Suprapubic skin (tissue), 4 donors: ENCODE data around the gene HCN4. TPM values are rescaled to one million over a fixed set of nuclear protein-coding genes. Genes with fewer than 3 reads are reported as not detected.

Experiments
- DNase-seq, 2 donors: peaks; one replicate each; pipeline ENCODE4 v3.0.0-alpha.2; 2019; ENCODE audit warnings: low spot score in 2 of 2
- H3K27ac ChIP-seq: fragments of 200-600 bp; sonication (generic); one replicate; pipeline ENCODE4 v1.5.1; 2019
- H3K27me3 ChIP-seq: fragments of 200-600 bp; sonication (generic); one replicate; pipeline ENCODE4 v1.5.1; 2019
- H3K36me3 ChIP-seq: fragments of 200-600 bp; sonication (generic); one replicate; pipeline ENCODE4 v1.5.1; 2019
- H3K4me1 ChIP-seq: fragments of 200-600 bp; sonication (generic); one replicate; pipeline ENCODE4 v1.5.1; 2019
- H3K4me3 ChIP-seq: fragments of 200-600 bp; sonication (generic); one replicate; pipeline ENCODE4 v1.5.1; 2019; ENCODE audit warnings: mild to moderate bottlenecking
- H3K9me3 ChIP-seq: fragments of 200-600 bp; sonication (generic); one replicate; pipeline ENCODE4 v1.5.1; 2019
- EP300 ChIP-seq: sonication (generic); formaldehyde crosslinking; IDR thresholded peaks from one replicate; pipeline ENCODE4 v1.6.1; 2017; ENCODE audit warnings: antibody characterized with exemption
- POLR2A ChIP-seq, 2 donors: fragments of 450-650 bp; IDR thresholded peaks; one replicate each; pipeline ENCODE4 v1.6.1; 2017; ENCODE audit warnings: antibody characterized with exemption in 2 of 2, mild to moderate bottlenecking in 2 of 2, moderate library complexity in 2 of 2
- POLR2AphosphoS5 ChIP-seq, 3 donors: sonication (generic); formaldehyde crosslinking; IDR thresholded peaks; one replicate each; pipeline ENCODE4 v1.6.1; 2017; ENCODE audit warnings: antibody characterized with exemption in 3 of 3
- WGBS: methylation state at CpG from one replicate; pipeline ENCODE4 v1.1.5; 2018; 5-methylcytosine and 5-hydroxymethylcytosine counted together
- total RNA-seq, 4 donors: library from RNA; depleted of rRNA; stranded (reverse); fragments of >200 nt; gene quantifications; one replicate each; pipeline ENCODE4 v1.1.0, GENCODE V29; 2016
- TF ChIP-seq, protein P1 (sequence below), 2 donors: fragments of 200-600 bp in 1 of 2; fragments of 450-650 bp in 1 of 2; sonication (generic) in 1 of 2; IDR thresholded peaks; one replicate each; pipeline ENCODE4 v1.5.1; 2016 to 2019; ENCODE audit warnings: antibody characterized with exemption in 2 of 2, mild to moderate bottlenecking in 1 of 2, moderate library complexity in 1 of 2

Gene HCN4
- total RNA-seq, 4 donors from 2014 or later, result 0.17 TPM; not detected in 3

DNA sequence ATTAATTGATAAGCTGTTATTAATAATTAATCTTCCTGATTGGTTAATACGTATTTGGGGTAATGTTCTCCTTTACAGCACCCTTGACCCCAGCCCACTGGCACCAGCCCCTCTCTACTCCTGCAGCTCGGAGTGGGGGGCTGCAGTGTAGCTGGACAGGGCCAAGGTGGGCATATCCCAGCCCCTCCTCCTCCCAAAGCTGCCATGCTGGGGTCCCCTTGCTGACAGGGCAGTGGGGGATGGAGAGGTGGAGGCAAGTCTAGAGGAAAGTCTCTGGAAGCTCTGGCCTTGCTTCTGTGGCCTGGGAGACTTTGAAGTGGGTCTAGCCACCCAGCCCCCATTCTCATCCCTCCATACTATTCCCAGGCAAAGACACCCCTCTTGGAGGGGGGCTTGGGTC lies 35.8 kb downstream of the HCN4 start:
- Histone ChIP-seq H3K27ac (no peak overlapping the region), H3K36me3 (no peaks in the 10 kb centered on the region), H3K4me1 (no peaks in the 10 kb centered on the region), H3K9me3 (no peaks in the 10 kb centered on the region), H3K4me3 (no peak overlapping the region), H3K27me3 (peaks cover 4% of the 10 kb centered on the region)
- TF ChIP-seq, protein P1, sequence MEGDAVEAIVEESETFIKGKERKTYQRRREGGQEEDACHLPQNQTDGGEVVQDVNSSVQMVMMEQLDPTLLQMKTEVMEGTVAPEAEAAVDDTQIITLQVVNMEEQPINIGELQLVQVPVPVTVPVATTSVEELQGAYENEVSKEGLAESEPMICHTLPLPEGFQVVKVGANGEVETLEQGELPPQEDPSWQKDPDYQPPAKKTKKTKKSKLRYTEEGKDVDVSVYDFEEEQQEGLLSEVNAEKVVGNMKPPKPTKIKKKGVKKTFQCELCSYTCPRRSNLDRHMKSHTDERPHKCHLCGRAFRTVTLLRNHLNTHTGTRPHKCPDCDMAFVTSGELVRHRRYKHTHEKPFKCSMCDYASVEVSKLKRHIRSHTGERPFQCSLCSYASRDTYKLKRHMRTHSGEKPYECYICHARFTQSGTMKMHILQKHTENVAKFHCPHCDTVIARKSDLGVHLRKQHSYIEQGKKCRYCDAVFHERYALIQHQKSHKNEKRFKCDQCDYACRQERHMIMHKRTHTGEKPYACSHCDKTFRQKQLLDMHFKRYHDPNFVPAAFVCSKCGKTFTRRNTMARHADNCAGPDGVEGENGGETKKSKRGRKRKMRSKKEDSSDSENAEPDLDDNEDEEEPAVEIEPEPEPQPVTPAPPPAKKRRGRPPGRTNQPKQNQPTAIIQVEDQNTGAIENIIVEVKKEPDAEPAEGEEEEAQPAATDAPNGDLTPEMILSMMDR (IDR thresholded peaks at IDR 0.05), result no peak
- TF ChIP-seq POLR2A (IDR thresholded peaks at IDR 0.05), result no peak
- no peak for TF ChIP-seq POLR2AphosphoS5 (IDR thresholded peaks at IDR 0.05)
- TF ChIP-seq EP300, result no peak
- DNase-seq, result no peak
- WGBS, result 87% methylated on average over 2 of the region's 2 CpGs

DNA sequence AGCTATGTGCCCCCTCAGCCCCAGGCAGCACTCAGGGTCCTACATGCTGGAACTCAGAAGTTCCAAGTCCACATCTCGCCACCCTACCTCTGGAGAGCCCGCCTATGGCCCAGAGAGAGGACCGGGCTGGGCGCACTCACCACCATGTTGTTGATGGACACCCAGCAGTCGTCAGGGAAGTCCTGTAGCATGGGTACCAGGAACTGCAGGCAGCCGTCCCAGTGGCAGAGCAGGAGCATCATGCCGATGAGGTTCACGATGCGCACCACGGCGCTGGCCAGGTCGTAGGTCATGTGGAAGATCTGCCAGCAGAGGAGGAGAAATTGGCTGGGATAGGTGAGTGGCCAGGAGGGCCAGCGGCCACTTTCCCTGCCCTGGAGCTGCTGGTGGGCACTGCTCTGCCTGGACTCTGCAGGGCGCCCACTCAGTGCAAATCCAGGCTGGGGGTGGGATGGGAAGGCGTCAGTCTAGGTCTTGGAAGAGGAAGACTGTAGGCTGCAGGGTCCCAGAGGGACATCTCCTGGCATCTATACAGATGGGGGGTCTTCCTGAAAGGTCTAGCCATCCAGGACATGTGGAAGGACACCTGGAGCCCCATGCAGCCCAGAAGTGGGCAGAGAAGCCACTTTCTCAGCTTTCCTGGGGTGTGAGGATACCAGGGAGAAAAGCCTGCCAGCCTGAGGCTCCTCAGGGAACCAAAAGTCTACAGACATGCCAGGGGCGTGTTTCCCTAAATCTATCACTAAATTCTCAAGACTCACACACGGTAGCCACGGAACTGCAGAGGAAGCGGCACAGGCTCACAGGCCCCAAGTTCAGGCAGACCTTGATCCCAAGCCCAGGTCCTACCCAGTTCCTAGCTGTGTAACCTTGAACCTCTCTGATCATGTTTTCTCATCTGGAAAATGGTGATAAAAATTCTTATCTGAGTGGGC lies 36.5 kb downstream of the HCN4 start:
- Histone ChIP-seq H3K9me3 (no peaks in the 10 kb centered on the region), H3K4me3 (no peak overlapping the region), H3K27me3 (peaks cover 4% of the 10 kb centered on the region), H3K27ac (no peak overlapping the region), H3K4me1 (no peaks in the 10 kb centered on the region), H3K36me3 (no peaks in the 10 kb centered on the region)
- TF ChIP-seq POLR2AphosphoS5 (IDR thresholded peaks at IDR 0.05), result no peak
- TF ChIP-seq POLR2A (IDR thresholded peaks at IDR 0.05), result no peak
- no peak for TF ChIP-seq EP300
- TF ChIP-seq, protein P1 (IDR thresholded peaks at IDR 0.05), result no peak
- 91% methylated on average over 17 of the region's 19 CpGs for WGBS
- no peak for DNase-seq

DNA sequence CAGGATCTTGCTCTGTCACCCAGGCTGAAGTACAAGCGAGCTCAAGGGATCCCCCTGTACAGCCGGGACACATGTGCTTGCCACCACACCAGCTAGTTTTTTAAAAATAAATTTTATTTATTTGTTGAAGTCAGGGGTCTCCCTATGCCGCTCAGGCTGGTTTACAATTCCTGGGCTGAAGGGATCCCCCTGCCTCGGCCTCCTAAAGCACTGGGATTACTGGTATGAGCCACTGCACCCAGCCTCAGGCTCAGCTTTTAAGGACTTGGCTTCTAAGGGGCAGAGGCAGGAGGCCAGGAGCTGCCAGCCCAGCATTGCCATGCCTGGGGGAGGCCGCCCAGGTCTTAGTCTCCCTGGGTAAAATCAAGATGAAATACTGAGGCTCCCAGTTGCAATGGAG lies 37.3 kb downstream of the HCN4 start:
- Histone ChIP-seq H3K27me3 (peaks cover 4% of the 10 kb centered on the region), H3K36me3 (no peaks in the 10 kb centered on the region), H3K4me1 (no peaks in the 10 kb centered on the region), H3K4me3 (no peak overlapping the region), H3K9me3 (no peaks in the 10 kb centered on the region), H3K27ac (no peak overlapping the region)
- WGBS, result 91% methylated on average over 5 of the region's 5 CpGs
- no peak for DNase-seq
- TF ChIP-seq POLR2AphosphoS5 (IDR thresholded peaks at IDR 0.05) (no peak), POLR2A (IDR thresholded peaks at IDR 0.05) (no peak), EP300 (no peak)
- TF ChIP-seq, protein P1 (IDR thresholded peaks at IDR 0.05), result no peak

DNA sequence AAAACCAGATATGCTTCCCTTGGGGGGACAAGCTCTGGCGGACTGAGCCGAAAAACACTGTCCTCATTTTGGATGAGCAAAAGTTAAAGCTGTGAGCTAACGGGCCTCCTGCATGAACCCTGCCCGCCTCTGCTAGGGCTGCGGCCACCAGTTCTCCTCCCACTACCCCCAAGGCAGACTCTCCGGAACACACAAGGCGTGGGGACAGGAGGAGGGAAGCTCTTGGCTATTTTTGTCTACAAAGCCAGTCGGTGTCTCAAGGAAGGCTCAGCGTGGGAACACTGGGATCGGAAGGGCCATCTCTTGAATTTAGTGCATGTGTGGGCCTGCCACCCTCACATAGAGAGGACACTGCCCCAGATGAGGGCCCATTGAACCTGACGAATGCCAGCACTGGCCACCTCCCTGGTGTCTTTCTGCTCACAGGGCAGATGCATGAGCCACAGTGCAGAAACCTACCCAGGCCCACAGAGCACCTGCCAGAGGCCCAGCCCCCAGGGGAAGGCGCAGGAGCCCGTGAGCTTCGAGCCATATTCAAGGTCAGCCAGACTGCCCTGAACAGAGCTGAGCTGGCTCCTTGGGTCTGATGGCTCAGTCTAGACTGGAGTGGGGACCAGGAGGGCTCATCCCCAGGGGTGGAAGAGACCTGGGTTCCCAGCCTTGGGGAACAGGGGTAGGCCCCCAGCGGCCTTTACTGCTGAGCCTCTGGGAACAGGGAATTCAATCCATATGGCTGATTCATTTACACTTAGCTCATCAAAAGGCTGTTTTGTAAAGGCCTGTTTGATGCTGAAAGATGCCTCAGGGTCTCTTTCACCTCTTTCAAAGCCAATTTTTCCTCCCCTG lies 38.3 kb downstream of the HCN4 start:
- 68% methylated on average over 5 of the region's 15 CpGs for WGBS
- no peak for TF ChIP-seq POLR2AphosphoS5 (IDR thresholded peaks at IDR 0.05)
- no peak for TF ChIP-seq POLR2A (IDR thresholded peaks at IDR 0.05)
- TF ChIP-seq EP300, result no peak
- TF ChIP-seq, protein P1 (IDR thresholded peaks at IDR 0.05), result no peak
- H3K9me3 ChIP-seq, result no peaks in the 10 kb centered on the region
- no peak overlapping the region for H3K4me3 ChIP-seq
- H3K27ac ChIP-seq, result no peak overlapping the region
- H3K27me3 ChIP-seq, result peaks cover 3% of the 10 kb centered on the region
- H3K36me3 ChIP-seq, result no peaks in the 10 kb centered on the region
- DNase-seq, result no peak
- no peaks in the 10 kb centered on the region for H3K4me1 ChIP-seq
